T follicular helper cell (primary cell): Measurements from ENCODE around the gene DHRS2.

ENCODE experiments used
- DNase-seq: peaks from one replicate; pipeline ENCODE4 v3.0.0-alpha.2; 2020; ENCODE audit warnings: low read depth

DHRS2 gene

GRCh38 chr14:23612802-23613201 lies 23.4 kb upstream of the DHRS2 start:
- no peak for DNase-seq

DNA sequence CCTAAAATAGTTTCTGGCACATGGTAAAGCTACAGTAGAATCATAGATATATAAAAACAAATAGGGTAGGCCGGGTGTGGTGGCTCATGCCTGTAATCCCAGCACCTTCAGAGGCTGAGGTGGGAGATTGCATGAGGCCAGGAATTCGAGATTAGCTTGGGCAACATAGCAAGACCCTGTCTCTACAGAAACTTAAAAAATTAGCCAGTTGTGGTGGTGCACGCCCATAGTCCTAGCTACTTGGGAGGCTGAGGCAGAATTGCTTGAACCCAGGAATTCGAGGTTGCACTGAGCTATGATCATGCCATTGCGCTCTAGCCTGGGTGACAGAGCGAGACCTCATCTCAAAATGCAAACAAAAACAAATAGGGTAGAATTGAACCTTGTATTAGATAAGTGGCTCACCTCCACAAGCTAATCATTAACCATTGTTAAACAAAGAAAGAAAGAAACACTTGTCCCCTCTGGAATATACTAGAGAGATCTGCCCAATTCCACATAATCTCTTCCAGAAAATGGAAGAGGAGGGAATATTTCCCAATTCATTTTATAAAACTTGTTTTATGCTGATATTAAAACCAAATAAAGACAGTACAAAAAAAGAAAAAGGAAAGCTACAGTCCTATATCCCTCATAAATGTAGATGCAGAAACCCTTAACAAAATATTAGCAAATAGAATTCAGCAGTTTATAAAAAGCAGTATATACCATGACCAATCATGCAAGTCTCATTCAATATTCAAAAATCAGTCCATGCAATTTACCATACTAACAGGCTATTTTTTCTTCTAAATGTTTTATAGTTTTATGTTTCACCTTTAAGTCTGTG lies 22.7 kb upstream of the DHRS2 start:
- DNase-seq: no peak

DNA sequence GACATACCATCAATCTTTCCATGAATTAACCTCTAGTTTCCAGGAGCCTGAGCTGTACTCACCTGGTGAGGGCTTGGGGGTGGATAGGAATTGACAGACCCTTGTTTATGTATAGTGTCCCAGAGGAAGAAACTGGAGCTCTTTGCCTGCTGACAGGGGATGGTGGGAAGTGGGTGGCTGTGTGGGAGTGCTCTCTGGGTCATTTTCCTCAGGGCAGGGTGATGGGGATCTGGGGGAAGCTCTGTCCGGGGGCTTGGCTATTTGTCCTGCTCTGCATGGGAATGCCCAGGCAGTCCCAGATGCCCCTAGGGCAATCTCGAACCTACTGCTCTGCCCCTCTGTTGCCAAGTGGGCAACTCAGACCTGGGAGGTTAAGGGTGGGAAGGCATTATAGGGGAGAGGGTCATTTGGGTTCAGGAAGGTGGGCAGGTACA lies 21.8 kb upstream of the DHRS2 start:
- DNase-seq: no peak

GRCh38 chr14:23615856-23616255 lies 20.3 kb upstream of the DHRS2 start:
- no peak for DNase-seq

DNA sequence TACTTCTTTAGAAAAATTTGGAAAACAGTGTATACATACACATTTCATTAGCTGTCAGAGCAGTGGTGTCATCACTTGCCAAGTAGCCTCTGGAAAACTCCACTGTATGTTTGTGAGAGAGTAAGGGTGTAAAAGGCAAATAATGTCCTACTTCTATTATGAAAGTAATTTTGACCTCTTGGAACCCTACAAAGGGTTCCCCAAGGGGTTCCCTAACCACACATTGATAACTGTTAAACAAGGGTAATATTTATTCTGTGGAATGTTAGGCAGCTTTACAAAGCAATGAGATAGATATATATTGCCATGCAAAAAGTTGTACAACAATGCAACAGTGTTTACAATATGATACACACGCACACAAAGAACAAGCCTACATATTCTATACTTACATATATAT lies 18.6 kb upstream of the DHRS2 start:
- no peak for DNase-seq

DNA sequence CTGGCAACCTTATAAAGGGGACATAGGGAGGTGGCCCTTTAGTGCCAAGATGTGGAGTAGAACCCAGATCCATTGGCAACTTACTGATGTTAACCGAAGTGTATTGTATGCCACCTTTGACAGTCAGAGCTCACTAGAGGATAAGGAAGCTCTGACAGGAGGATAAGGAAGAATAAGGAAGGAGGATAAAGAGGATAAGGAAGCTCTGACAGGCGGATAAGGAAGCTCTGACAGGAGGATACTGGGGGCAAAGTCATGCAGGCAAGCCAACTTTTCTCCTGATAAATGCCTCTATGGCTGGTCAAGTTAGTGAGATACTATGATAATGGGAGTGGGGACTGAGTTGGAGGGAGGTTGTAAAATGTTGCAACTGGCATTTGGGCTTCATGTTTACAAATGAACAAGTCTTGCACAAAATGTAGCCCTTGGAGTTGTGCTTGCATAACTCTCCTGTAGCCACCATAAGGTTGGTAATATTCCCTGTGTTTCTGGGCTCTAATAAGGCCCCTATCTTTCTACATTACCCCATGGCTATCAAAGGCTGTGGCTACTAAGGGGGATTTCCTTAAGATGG lies 17.7 kb upstream of the DHRS2 start:
- DNase-seq: no peak

DNA sequence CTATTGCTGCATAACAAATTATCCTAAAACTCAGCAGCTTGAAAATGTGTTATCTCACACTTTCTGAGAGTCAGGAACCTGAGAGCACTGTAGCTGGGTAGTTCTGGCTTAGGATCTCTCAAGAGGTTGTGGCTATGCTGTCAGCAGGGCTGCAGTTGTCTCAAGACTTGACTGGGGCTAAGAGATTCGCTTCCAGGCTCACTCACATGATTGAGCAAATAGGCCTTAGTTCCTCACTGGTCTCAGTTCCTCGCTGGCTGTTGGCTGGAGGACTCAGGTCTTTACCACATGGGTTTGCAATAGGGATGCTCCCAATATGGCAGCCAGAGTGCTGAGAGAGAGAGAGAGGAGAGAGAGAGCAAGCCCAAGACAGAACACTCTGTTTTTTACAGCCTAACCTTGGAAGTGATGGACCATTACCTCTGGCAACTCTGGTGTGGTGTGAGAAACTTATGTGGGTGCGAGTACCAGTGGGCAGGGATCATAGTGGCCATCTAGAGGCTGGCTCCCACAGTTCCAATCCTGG lies 15.9 kb upstream of the DHRS2 start:
- no peak for DNase-seq

DNA sequence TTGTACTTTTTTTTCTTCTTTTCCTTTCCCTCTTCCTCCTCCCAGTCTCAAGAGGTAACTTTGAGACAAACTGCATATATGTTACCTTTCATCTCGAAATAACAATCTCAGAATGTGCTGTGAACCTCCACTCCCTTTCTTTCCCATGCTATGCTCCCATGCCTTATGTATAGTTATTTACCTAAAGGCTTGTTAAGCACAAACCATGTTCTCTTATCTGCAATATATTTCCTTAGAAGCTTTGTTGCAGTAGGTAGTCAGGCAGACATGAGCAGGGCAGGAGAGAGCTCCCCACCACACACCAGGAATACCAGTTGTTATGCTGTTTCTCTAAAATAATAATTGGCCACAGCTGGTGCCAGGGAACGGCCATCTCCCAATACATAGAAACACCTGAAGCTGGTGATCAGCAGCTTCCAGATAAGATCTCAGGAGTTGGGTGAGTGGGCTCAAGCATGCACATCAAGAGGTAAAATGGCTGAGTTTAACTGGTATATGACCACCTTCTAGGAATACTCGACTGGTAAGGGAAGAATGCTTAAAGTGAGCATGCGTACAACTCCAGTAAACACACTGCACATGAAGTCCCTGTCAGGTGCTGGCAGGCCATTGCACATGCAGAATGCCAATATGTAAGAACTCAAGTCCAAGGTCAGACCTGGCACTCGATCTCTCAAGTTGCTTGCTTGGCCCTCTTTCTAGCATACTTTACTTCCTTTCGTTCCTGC lies 14.8 kb upstream of the DHRS2 start:
- no peak for DNase-seq

DNA sequence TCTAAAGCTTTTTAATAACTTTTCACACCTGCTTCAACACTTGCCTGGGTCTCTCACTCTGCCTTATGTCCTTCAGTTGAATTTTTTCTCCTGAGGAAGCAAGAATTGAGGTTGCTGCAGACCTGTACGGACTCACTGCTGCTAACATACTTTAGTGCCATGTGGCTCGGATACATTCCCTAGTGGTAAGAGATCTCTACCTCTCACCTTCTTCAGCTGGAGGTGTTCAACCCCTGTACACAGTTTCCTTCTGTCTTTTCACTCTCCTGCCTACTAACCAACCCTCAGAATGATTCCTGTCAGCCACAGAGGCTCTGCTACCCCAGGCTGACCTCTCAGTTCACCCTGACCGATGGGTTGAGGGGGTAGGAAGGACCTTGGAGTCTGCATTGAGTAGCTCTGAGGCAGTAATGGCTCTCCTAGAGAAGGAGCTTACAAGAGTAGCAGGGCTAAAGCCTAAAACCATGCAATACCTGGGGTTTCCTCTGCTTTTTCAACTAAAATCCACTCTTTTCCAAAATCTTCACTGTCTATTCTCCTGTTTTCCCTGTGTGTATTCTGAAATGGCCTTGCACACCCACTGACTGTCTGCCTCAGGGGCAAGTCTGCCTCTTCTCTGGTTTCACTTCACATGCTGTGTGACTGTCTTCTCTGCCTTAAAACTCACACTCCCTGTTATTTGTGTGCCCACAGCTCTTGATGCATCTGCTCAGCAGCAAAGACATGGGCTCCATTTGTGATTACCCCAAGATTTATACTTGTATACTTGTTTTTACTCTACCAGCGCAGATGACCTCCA lies 14.0 kb upstream of the DHRS2 start:
- no peak for DNase-seq

DNA sequence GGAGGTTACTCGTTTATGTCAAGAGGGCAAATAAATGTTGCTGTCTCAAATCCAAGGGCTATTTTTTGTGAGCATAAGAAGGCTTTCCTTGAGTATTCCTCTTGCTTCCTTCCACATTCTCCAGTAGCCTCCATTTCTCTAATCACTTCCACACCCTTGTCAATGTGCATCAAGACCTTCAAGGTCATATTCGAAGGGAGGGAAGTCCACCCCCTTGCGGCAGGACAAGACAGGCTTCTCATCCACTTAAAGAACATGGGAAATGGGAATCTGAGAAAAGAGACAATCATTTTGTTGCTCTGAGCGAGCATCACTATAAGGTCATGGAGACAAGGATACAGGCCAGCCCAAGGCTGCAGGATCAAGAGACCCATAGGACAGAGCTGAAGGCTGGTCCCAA lies 13.2 kb upstream of the DHRS2 start:
- no peak for DNase-seq

- DNase-seq: no peak
Observed at GRCh38 chr14:23623962-23624361, 12.2 kb upstream of the DHRS2 start.

- DNase-seq: no peak
Observed at GRCh38 chr14:23624830-23625404, 11.2 kb upstream of the DHRS2 start.

GRCh38 chr14:23626946-23627345 lies 9.2 kb upstream of the DHRS2 start:
- no peak for DNase-seq

DNA sequence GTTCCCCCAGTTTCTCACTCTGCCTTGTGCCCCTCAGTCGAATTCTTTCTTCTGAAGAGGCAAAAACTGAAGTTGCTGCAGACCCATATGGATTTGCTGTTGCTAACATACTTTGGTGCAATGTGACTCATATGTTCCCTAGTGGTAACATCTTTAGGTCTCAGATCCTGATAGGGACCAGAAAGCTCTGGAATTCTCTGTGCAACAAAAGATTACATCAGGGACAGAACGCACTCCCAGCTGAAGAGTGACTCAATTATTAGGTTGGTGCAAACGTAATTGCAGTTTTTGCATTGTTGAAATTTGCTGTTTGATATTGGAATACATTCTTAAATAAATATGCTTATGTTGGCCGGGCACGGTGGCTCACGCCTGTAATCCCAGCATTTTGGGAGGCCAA lies 8.2 kb upstream of the DHRS2 start:
- DNase-seq: no peak

DNA sequence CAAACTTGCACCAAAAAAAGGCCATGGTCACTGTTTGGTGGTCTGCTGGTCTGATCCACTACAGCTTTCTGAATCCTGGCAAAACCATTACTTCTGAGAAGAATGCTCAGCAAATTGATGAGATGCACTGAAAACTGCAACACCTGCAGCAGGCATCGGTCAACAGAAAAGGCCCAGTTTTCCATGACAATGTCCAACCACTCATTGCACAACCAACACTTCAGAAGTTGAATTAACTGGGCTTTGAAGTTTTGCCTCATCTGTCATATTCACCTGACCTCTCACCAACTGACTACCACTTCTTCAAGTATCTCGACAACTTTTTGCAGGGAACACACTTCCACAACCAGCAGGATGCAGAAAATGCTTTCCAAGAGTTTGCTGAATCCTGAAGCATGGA lies 7.0 kb upstream of the DHRS2 start:
- no peak for DNase-seq

- no peak for DNase-seq
Observed at GRCh38 chr14:23629832-23630396, 6.2 kb upstream of the DHRS2 start.

- DNase-seq: no peak
Observed at GRCh38 chr14:23630687-23631086, 5.5 kb upstream of the DHRS2 start.

GRCh38 chr14:23631234-23631633 lies 4.9 kb upstream of the DHRS2 start:
- no peak for DNase-seq

DNA sequence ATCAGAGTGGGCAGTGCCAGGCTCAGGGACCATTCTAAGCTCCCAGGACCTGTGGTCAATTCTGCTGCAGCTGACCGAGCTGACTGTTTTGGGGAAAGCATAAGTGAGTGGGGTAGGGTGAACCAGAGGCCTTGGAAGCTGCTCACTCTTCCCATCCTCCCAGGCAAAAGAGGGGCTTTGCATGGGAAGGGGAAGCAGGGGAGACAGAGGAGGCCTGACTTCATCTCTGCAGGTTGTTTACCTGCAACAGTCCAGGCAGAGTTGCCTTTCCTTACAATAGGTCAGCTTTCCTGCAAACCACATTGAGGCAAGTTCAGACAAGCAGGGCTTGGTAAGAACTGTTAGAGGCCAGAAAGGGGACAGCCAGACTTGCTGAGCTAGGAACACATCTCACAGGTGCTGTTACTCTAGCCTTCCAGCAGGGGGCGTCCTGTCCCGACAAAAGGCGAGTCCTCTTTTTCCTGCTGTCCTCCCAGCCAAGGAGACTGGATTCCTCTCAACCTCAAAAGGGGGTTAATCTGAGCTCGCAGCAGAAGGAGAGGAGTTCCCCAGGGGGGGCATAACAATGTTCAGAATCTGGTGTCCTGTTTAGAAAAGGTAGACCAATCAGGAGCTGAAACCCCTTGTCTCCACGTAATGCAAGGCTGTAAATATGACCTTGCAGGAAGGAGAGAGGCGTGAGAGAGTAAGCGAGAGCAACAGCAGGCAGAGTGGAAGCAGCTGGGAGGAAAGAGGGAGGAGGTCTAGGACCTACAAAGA lies 4.3 kb upstream of the DHRS2 start:
- DNase-seq: peak; percentile 56

GRCh38 chr14:23632461-23633159 lies 3.6 kb upstream of the DHRS2 start:
- no peak for DNase-seq
